ENCODE measurements around the gene GLO1. TPM values are rescaled to one million over a fixed set of nuclear protein-coding genes. Genes with fewer than 3 reads are reported as not detected.

Gene GLO1
- polyA plus RNA-seq, 1 of the 3 experiments (the other 2 are of a cell fraction), result 47.1 TPM

- no peak for TF ChIP-seq MAX (IDR thresholded peaks at IDR 0.05; ENCODE audit: low read depth)
Observed at GRCh38 chr6:38695227-38695900, 7.6 kb downstream of the GLO1 start (continued).

- H3K9me3 ChIP-seq, result no peaks in the 10 kb centered on the region
- TF ChIP-seq GABPA (IDR thresholded peaks at IDR 0.05; ENCODE audit: low read depth) (no peak), USF2 (IDR thresholded peaks at IDR 0.05; ENCODE audit: borderline replicate concordance, low read depth, low read length) (no peak)
- H3K27me3 ChIP-seq (ENCODE audit: insufficient read depth), result no peaks in the 10 kb centered on the region
- POLR2A ChIA-PET, result no interaction called here
- H3K79me2 ChIP-seq (ENCODE audit: insufficient read depth), result peaks cover 72% of the 10 kb centered on the region
- DNase-seq, result no peak
- no peak overlapping the region for H3K4me3 ChIP-seq (ENCODE audit: low read depth in 2 of 2, low read length in 1 of 2)
- peaks cover 17% of the 10 kb centered on the region; the same call in 1 of the 2 replicates for H4K20me1 ChIP-seq (ENCODE audit: insufficient read depth)
- peaks cover 7% of the 10 kb centered on the region for H3F3A ChIP-seq (replicated peaks; ENCODE audit: insufficient read depth)
- no peaks in the 10 kb centered on the region for H3K9me2 ChIP-seq
- no peak overlapping the region; a peak in 1 of 4 replicates for H3K27ac ChIP-seq (ENCODE audit: low read depth in 2 of 2, low read length in 1 of 2)
- H3K36me3 ChIP-seq (replicated peaks in 1 of 2; ENCODE audit: control insufficient read depth in 1 of 2, insufficient read depth in 2 of 2, low read length in 1 of 2), result peaks cover 5 to 25% of the 10 kb centered on the region in 2 experiments
- peaks cover 0 to 5% of the 10 kb centered on the region in 2 experiments; a peak in 1 of 4 replicates for H3K4me1 ChIP-seq (ENCODE audit: control insufficient read depth in 1 of 2, insufficient read depth in 2 of 2, low read depth in 1 of 2, low read length in 1 of 2)
- CTCF ChIA-PET, result no interaction called here
- no peak overlapping the region for H3K9ac ChIP-seq
- H3K4me2 ChIP-seq, result no peak overlapping the region
- no peak overlapping the region for H2AFZ ChIP-seq (ENCODE audit: low read depth)
- 96% methylated on average over 6 of the region's 6 CpGs for WGBS (ENCODE audit: low lambda C conversion rate)
Observed at GRCh38 chr6:38688579-38689087, 14.3 kb downstream of the GLO1 start.

GRCh38 chr6:38687549-38687948 is 15.4 kb downstream of the GLO1 start:
- Histone ChIP-seq H3K27me3 (ENCODE audit: insufficient read depth) (no peaks in the 10 kb centered on the region), H3K4me2 (no peak overlapping the region), H3K79me2 (ENCODE audit: insufficient read depth) (peaks cover 63% of the 10 kb centered on the region), H3F3A (replicated peaks; ENCODE audit: insufficient read depth) (peaks cover 7% of the 10 kb centered on the region), H3K9me3 (no peaks in the 10 kb centered on the region), H3K9ac (no peak overlapping the region), H3K27ac (ENCODE audit: low read depth in 2 of 2, low read length in 1 of 2) (no peak overlapping the region), H3K9me2 (no peaks in the 10 kb centered on the region), H3K4me3 (ENCODE audit: low read depth in 2 of 2, low read length in 1 of 2) (no peak overlapping the region), H2AFZ (ENCODE audit: low read depth) (no peak overlapping the region), H4K20me1 (ENCODE audit: insufficient read depth) (peaks cover 17% of the 10 kb centered on the region; the same call in 1 of the 2 replicates), H3K36me3 (replicated peaks in 1 of 2; ENCODE audit: control insufficient read depth in 1 of 2, insufficient read depth in 2 of 2, low read length in 1 of 2) (peaks cover 14 to 32% of the 10 kb centered on the region in 2 experiments), H3K4me1 (ENCODE audit: control insufficient read depth in 1 of 2, insufficient read depth in 2 of 2, low read depth in 1 of 2, low read length in 1 of 2) (peaks cover 0 to 5% of the 10 kb centered on the region in 2 experiments; a peak in 1 of 4 replicates)
- WGBS (ENCODE audit: low lambda C conversion rate), result 100% methylated on average over 1 of the region's 1 CpG
- TF ChIP-seq PBX3 (IDR thresholded peaks at IDR 0.05) (no peak), YY1 (IDR thresholded peaks at IDR 0.05; ENCODE audit: low read depth) (no peak), USF2 (IDR thresholded peaks at IDR 0.05; ENCODE audit: borderline replicate concordance, low read depth, low read length) (no peak), RFX5 (IDR thresholded peaks at IDR 0.05; ENCODE audit: low read length) (no peak), RCOR1 (IDR thresholded peaks at IDR 0.05; ENCODE audit: low read length) (no peak), GATA2 (CRISPR knock-in tag; IDR thresholded peaks at IDR 0.05) (no peak), MAX (IDR thresholded peaks at IDR 0.05; ENCODE audit: low read depth) (no peak), RXRA (IDR thresholded peaks at IDR 0.05; ENCODE audit: borderline replicate concordance, low read depth) (no peak), FOXJ3 (CRISPR knock-in tag; IDR thresholded peaks at IDR 0.05) (no peak), NRF1 (IDR thresholded peaks at IDR 0.05; ENCODE audit: low read depth, low read length) (no peak), ZBTB33 (IDR thresholded peaks at IDR 0.05; ENCODE audit: borderline replicate concordance, low read depth) (no peak), EP300 (IDR thresholded peaks at IDR 0.05; ENCODE audit: borderline replicate concordance in 1 of 2, low read depth in 1 of 2, low read length in 1 of 2) (no peak), CHD2 (IDR thresholded peaks at IDR 0.05; ENCODE audit: low read length, partially characterized antibody) (no peak), NFIC (IDR thresholded peaks at IDR 0.05; ENCODE audit: borderline replicate concordance) (no peak)
- ChIA-PET CTCF (no interaction called here), POLR2A (no interaction called here)
- no peak for DNase-seq
